Natural killer cell treated with Interleukin-12 subunit alpha and Interleukin-12 subunit beta and Interleukin-15 and Interleukin-18, amount 100 ng/mL, for 72 hours (primary cell): ENCODE results near the gene CHRNA5. TPM values are rescaled to one million over a fixed set of nuclear protein-coding genes. Genes with fewer than 3 reads are reported as not detected.
A peak's percentile ranks its signal among the peaks of the same experiment; 100 is the strongest.
"Not testable (repeated sequence)": the region's sequence is repeated elsewhere in the genome, so short reads cannot be mapped to it uniquely, and the experiment has no call there.

ENCODE experiments used
- ATAC-seq, 2 donors: fragments of 150-1000 bp; cut with Tn5 transposase in 1 of 2; sonication (Bioruptor Pico), chemical (Tn5 transposase) in 1 of 2; 2 replicates each; pipeline ENCODE4 v1.10.0; 2021
- DNase-seq: peaks from one replicate; pipeline ENCODE4 v3.0.0; 2022; ENCODE audit warnings: low spot score
- H3K27ac Mint-ChIP-seq, 2 donors: 1 replicate in 1 of 2; 2 replicates in 1 of 2; pipeline ENCODE4 v1.8.0; 2022; ENCODE audit warnings: mixed read lengths in 2 of 2, mild to moderate bottlenecking in 1 of 2, moderate library complexity in 1 of 2
- H3K27me3 Mint-ChIP-seq, 2 donors: 1 replicate in 1 of 2; 2 replicates in 1 of 2; pipeline ENCODE4 v1.8.0; 2022; ENCODE audit warnings: mixed read lengths in 2 of 2
- H3K36me3 Mint-ChIP-seq: one replicate; pipeline ENCODE4 v1.8.0; 2022; ENCODE audit warnings: mixed read lengths
- H3K4me1 Mint-ChIP-seq, 2 donors: 1 replicate in 1 of 2; 2 replicates in 1 of 2; pipeline ENCODE4 v1.8.0; 2022; ENCODE audit warnings: low read depth in 2 of 2, mixed read lengths in 2 of 2, mild to moderate bottlenecking in 1 of 2
- H3K4me3 Mint-ChIP-seq: one replicate; pipeline ENCODE4 v1.8.0; 2022; ENCODE audit warnings: mixed read lengths
- H3K9me3 Mint-ChIP-seq: 2 replicates; pipeline ENCODE4 v1.8.0; 2022; ENCODE audit warnings: mixed read lengths
- total RNA-seq, 2 donors: library from RNA; stranded (reverse); gene quantifications; one replicate each; pipeline ENCODE4 v1.2.3, GENCODE V29; 2022

Gene CHRNA5
- total RNA-seq, 2 donors from 2014 or later = 4.4 to 9.0 TPM

DNA sequence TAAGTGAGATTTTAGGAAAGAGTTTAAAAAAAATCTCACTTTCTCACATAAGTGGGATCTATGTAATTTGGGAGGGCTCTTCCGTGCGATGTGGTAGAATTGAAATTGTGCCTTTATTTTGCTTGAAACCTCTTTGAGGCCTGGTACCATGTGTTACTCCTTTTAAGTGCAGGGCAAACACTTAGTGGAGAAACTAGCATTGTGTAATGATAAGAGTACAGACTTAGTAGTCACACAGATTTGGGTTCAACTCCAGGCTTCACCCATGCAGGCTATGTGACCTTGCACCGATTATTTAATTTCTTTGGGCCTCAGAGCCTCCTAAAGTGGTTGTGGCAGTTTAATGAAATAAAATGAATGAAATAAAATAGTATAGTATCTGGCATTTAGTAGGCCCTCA, 22.7 kb upstream of the CHRNA5 start:
- Mint-ChIP-seq H3K9me3 (no peaks in the 10 kb centered on the region), H3K4me3 (peak overlapping the region; percentile 98), H3K4me1 (peaks cover 20 to 34% of the 10 kb centered on the region in 2 donors), H3K27me3 (no peaks in the 10 kb centered on the region), H3K27ac (peak overlapping the region; percentile 93 to 96), H3K36me3 (peaks cover 21% of the 10 kb centered on the region)
- no peak for DNase-seq
- ATAC-seq = no peak

DNA sequence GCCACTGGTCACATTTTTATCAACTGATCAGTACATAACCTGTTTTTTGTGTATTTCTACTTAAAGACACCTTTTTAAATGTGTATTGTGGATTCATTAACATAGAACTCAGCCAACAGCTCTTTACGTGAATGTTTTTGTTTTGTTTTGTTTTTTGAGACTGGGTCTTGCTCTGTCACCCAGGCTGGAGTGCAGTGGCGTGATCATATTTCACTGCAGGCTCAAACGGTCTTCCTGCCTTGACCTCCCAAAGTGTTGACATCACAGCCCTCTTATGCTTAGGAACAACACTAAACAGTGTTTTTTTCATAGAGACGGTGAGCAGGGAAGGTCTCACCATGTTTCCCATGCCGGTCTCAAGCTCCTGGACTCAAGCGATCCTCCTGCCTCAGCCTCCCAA, 15.1 kb upstream of the CHRNA5 start:
- Mint-ChIP-seq H3K36me3 (peaks cover 20% of the 10 kb centered on the region), H3K4me1 (peaks cover 0 to 3% of the 10 kb centered on the region in 2 donors), H3K27ac (no peak overlapping the region), H3K4me3 (no peak overlapping the region), H3K9me3 (no peaks in the 10 kb centered on the region), H3K27me3 (no peaks in the 10 kb centered on the region)
- DNase-seq (no peak), ATAC-seq (no peak)

DNA sequence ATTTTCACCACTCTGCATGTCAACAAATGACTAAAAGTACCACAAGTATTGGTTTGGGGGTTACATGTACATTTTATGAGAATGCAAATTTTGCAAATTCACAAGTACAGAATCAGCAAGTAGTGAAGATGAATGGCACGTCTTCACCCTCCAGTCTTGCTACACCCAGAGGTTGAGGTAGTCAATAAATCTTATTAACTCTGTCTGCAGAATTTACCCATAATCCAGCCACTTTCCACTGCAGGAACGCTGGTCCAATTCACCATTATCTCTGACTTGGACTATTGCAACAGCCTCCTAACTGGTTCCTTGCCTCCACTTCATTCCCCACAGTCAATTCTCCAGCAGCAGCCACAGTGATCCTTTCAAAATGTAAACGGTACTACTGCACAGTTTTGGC, 14.5 kb upstream of the CHRNA5 start:
- H3K9me3 Mint-ChIP-seq = no peaks in the 10 kb centered on the region
- DNase-seq (no peak), ATAC-seq (no peak)
- H3K27ac Mint-ChIP-seq = no peak overlapping the region
- H3K36me3 Mint-ChIP-seq = peaks cover 20% of the 10 kb centered on the region
- no peak overlapping the region for H3K4me3 Mint-ChIP-seq
- no peaks in the 10 kb centered on the region for H3K27me3 Mint-ChIP-seq
- H3K4me1 Mint-ChIP-seq = peaks cover 0 to 3% of the 10 kb centered on the region in 2 donors

DNA sequence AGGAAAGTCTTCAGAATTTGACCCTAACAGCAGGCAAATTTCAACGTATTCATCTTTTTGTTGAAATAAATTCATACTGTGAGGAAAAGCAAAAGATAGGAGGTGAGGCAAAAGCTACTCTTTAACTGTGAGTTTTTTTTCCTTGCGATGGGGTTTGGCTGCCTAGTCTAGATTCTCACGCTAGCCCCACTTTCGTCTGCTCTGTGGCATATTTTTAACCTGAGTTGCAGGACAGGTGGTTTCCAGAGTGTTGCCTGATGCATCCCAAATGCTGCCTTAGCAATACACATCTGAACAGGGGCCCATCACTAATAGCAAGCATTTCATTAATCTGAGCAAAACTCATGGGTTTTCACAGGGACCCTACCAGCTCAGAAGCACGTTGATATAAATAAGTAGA, 13.4 kb upstream of the CHRNA5 start:
- ATAC-seq = no peak
- no peak overlapping the region for H3K4me3 Mint-ChIP-seq

DNA sequence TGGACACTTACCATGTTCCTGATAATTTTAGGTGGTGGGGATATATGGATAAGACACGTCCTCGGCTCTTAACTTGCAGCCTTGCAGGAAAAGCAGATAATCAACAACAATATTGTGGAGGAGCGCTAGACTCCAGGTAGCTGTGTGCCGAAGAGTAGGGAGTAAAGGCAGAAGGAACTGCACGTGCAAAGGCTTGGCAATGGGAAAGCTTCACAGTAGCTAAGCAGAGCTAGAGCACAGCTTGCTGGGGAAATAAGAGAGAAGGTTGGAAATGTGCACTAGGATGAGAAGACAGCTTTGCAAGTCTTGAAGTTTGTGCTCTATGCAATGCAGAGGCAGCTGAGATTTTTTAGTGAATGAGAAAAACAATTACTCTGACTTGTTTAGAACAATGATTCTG, 12.7 kb upstream of the CHRNA5 start:
- peaks cover 20% of the 10 kb centered on the region for H3K36me3 Mint-ChIP-seq
- peaks cover 0 to 3% of the 10 kb centered on the region in 2 donors for H3K4me1 Mint-ChIP-seq
- DNase-seq (no peak), ATAC-seq (no peak)
- H3K27ac Mint-ChIP-seq = no peak overlapping the region
- H3K9me3 Mint-ChIP-seq = no peaks in the 10 kb centered on the region
- no peak overlapping the region for H3K4me3 Mint-ChIP-seq
- H3K27me3 Mint-ChIP-seq = peaks cover 0 to 2% of the 10 kb centered on the region in 2 donors

More for the DNA sequence above, 13.4 kb upstream of the CHRNA5 start:
- peaks cover 0 to 3% of the 10 kb centered on the region in 2 donors for H3K4me1 Mint-ChIP-seq
- no peak overlapping the region for H3K27ac Mint-ChIP-seq
- no peaks in the 10 kb centered on the region for H3K9me3 Mint-ChIP-seq
- DNase-seq = no peak
- H3K36me3 Mint-ChIP-seq = peaks cover 20% of the 10 kb centered on the region
- no peaks in the 10 kb centered on the region for H3K27me3 Mint-ChIP-seq

DNA sequence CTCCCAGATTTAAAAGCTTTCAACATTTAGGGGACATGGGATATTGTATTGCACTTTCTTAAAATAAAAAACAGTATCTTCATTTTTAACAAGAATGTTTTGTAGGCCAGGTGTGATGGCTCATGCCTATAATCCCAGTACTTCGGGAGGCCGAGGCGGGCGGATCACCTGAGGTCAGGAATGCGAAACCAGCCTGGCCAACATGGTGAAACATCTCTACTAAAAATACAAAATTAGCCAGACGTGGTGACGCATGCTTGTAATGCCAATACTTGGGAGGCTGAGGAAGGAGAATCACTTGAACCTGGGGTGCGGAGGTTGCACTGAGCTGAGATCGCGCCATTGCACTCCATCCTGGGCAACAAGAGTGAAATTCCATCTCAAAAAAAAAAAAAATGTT, 5.1 kb upstream of the CHRNA5 start:
- H3K4me1 Mint-ChIP-seq, H3K36me3 Mint-ChIP-seq, ATAC-seq, H3K27ac Mint-ChIP-seq, H3K27me3 Mint-ChIP-seq, H3K9me3 Mint-ChIP-seq, H3K4me3 Mint-ChIP-seq, DNase-seq: not testable (repeated sequence)

DNA sequence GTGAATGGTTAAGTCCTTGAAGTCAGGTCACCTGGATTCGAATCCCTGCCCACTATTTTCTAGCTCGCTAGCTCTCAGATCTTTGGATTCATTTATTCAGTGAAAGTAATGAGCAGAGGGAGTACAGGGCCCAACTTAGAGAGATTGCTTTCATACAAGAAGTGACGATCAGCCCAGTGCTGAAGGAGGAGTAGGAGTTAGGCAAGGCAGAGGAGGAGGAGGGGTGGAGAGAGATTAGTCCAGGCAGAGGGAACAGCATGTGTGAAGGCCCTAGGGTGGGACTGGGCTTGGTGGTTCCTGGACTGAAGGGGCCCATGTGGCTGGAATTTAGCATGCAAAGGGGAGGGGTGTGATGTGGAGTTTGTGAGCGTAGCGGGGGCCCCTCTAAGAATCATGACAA, 3.8 kb upstream of the CHRNA5 start:
- Mint-ChIP-seq H3K9me3 (no peaks in the 10 kb centered on the region), H3K27ac (no peak overlapping the region), H3K36me3 (no peaks in the 10 kb centered on the region), H3K4me3 (no peak overlapping the region), H3K27me3 (peaks cover 4 to 8% of the 10 kb centered on the region in 2 donors), H3K4me1 (peaks cover 13 to 17% of the 10 kb centered on the region in 2 donors)
- ATAC-seq (no peak), DNase-seq (no peak)

DNA sequence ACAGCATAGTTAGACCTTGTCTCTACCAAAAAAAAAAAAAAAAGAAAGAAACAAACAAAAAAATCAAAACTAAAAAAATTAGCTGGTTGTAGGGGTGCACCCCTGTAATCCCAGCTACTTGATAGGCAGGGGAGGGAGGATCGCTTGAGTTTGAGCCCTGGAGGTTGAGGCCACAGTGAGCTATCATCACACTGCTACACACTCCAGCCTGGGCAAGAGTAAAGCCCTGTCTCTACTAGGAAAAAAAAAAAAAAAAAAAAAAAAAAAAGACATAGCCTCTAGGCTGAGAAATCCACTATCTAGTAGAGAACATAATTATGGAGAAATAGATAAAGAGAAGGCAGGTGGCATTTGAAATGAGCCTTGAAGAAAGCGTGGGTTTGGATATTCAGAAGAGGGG, 2.2 kb upstream of the CHRNA5 start:
- no peaks in the 10 kb centered on the region for H3K9me3 Mint-ChIP-seq
- ATAC-seq = no peak

DNA sequence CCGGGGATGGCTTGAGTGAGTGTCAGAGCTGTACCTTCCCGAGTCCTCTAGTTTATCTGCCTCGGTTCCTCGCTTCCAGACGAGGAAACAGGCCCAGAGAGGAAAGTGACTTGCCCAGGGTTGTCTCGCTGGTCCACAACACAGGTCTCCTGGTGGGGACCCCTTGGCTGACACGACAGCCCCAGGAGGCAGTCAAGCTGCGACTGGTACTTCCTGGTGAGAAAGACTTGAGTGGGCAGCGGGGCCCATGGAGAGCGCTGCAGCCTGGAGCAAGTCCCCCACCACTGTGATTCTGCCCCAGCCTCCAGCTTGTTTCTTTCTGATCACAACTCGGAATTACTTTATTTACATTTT, 600 bp upstream of the CHRNA5 start:
- DNase-seq = no peak

More for the DNA sequence above, 2.2 kb upstream of the CHRNA5 start:
- Mint-ChIP-seq H3K27me3 (peaks cover 14% of the 10 kb centered on the region in 2 donors), H3K4me1 (peaks cover 15 to 23% of the 10 kb centered on the region in 2 donors), H3K27ac (no peak overlapping the region), H3K36me3 (no peaks in the 10 kb centered on the region), H3K4me3 (no peak overlapping the region)
- no peak for DNase-seq

DNA sequence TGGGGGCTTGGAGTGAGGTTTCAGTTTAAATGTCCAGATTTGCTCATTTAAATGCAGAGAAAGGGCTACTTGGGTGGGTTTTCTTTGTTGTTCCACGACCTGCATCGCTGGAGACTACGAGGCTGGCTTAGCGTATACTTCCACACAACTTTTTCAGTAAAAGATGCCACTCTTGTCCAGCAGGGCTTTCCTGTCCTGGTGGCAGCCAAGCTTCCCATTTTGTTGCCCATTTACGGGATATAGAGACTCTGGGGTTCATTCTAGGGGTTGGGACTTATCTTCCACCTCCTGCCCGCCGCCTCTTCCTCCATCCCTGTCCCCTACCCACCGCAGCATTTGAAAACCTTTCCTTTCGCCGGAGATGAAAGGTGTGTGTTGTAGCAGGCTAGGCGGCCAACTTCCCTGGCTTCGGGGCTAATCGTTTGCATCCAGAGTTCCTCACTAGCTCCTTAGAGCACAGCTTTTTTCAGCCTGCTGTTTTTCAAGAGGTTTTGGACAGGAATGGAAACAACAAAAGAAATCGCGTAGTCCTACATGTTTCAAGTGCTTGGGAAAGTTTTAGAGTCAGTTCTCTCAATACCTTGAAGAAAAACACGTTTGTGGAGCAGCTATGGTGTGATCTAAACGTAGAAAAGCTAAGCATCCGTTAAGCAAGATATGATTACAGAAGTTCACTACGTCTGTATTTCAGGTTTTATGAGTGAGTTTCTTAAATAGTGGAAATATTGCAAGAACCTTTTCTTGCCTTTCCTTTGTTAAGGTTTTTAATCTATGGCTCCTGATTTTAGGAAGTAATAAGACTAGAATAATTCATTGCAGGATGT, 843 bp downstream of the CHRNA5 start:
- Mint-ChIP-seq H3K4me3 (peak overlapping the region; percentile 77), H3K27me3 (peaks cover 14% of the 10 kb centered on the region in 2 donors), H3K4me1 (peaks cover 15 to 23% of the 10 kb centered on the region in 2 donors), H3K9me3 (no peaks in the 10 kb centered on the region), H3K27ac (peak overlapping the region in 1 of 2 donors; percentile 47), H3K36me3 (no peaks in the 10 kb centered on the region)
- ATAC-seq (no peak), DNase-seq (no peak)

More for the DNA sequence above, 600 bp upstream of the CHRNA5 start:
- H3K4me3 Mint-ChIP-seq = peak overlapping the region; percentile 77
- H3K27me3 Mint-ChIP-seq = peaks cover 14% of the 10 kb centered on the region in 2 donors
- H3K4me1 Mint-ChIP-seq = peaks cover 15 to 23% of the 10 kb centered on the region in 2 donors
- no peaks in the 10 kb centered on the region for H3K36me3 Mint-ChIP-seq
- H3K9me3 Mint-ChIP-seq = no peaks in the 10 kb centered on the region
- peak overlapping the region; percentile 23 to 33 for H3K27ac Mint-ChIP-seq
- no peak for ATAC-seq

DNA sequence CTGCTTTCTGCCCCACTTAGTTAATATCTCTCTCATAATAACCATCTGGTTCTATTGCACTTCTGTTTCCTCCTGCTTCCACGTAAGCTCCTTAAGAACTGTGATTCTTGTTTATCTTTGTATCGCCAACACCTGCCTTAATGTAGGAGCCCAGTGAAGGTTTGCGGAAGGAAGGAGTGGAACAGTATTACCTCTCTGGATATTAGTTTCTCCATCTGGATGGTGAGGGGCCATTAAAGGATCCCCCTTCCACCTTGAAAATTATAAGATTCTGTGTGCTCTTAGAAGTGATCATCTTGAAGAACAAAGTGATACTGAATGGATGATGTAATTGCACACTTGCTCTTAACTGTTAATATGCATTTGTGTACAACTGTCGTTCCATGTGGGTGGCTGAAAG, 2.2 kb downstream of the CHRNA5 start:
- Mint-ChIP-seq H3K27me3 (peaks cover 14% of the 10 kb centered on the region in 2 donors), H3K9me3 (no peaks in the 10 kb centered on the region), H3K27ac (no peak overlapping the region), H3K36me3 (no peaks in the 10 kb centered on the region), H3K4me3 (no peak overlapping the region), H3K4me1 (peaks cover 15 to 23% of the 10 kb centered on the region in 2 donors)
- DNase-seq (no peak), ATAC-seq (no peak)

DNA sequence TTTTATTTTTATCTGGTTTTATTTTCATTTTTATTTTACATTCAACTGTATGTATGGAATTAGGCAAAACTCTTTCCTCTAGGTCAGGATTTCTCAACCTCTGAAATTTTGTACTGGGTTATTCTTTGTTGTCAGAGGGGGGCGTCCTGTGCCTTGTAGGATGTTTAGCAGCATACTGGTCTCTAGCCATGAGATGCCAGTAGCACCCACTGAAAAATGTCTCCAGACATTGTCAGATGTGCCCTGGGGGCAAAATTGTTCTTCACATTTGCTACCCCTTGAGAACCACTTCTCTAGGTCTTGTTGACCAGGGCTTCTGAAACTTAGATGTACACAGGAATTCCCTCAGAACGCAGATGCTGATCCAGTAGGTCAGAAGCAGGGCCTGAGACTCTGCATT, 5.4 kb downstream of the CHRNA5 start:
- no peaks in the 10 kb centered on the region for H3K9me3 Mint-ChIP-seq
- DNase-seq = no peak
- no peak for ATAC-seq
- peaks cover 14% of the 10 kb centered on the region in 2 donors for H3K27me3 Mint-ChIP-seq
- no peak overlapping the region for H3K4me3 Mint-ChIP-seq
- no peaks in the 10 kb centered on the region for H3K36me3 Mint-ChIP-seq
- peaks cover 7 to 12% of the 10 kb centered on the region in 2 donors for H3K4me1 Mint-ChIP-seq
- no peak overlapping the region for H3K27ac Mint-ChIP-seq

DNA sequence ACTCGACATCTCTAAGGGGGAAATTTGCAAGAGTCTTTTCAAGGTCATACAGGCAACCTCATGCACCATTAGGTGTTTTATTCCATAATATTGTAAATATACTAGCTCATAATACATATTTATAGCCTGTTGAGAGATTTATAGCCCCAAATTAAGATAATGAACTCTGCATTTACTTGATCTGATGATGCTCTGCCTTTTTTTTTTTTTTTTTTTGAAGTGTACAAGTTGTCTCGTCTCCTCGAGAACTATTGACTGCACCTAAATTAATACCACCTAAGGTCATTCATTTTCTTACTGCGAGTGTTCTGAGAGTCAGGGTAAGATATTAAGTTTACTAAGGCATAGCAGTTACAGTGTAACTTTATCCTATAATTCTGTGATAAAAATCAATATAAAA, 6.1 kb downstream of the CHRNA5 start:
- DNase-seq = no peak
- H3K9me3 Mint-ChIP-seq = no peaks in the 10 kb centered on the region
- peaks cover 10 to 15% of the 10 kb centered on the region in 2 donors for H3K27me3 Mint-ChIP-seq
- H3K4me1 Mint-ChIP-seq = peaks cover 3 to 8% of the 10 kb centered on the region in 2 donors
- ATAC-seq = no peak
- H3K27ac Mint-ChIP-seq = no peak overlapping the region
- no peak overlapping the region for H3K4me3 Mint-ChIP-seq
- no peaks in the 10 kb centered on the region for H3K36me3 Mint-ChIP-seq

DNA sequence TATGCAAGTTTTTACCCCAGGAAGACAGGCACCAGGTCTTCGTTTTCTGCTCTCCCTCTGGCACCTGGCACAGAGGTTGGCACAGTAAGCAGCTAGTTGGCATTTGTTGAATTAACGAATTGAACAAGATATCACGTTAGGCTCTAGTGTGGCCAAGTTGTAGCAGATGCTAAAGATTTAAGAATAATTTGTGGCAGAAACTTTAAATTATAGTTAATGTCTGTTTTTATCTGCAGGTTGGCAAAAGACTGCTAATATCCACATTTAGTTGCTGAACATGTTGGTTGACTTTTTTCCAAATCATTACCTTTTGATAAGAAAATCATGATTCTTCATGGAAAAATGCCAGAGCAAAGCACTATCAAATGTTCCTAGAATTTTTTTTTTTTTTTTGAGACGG, 8.1 kb downstream of the CHRNA5 start:
- no peak overlapping the region for H3K27ac Mint-ChIP-seq
- DNase-seq = no peak
- no peaks in the 10 kb centered on the region for H3K4me1 Mint-ChIP-seq
- ATAC-seq = no peak
- H3K27me3 Mint-ChIP-seq = peaks cover 0 to 5% of the 10 kb centered on the region in 2 donors
- no peaks in the 10 kb centered on the region for H3K36me3 Mint-ChIP-seq
- H3K9me3 Mint-ChIP-seq = no peaks in the 10 kb centered on the region
- no peak overlapping the region for H3K4me3 Mint-ChIP-seq
